ENCODE results near the gene SLX1A.
"Not testable (repeated sequence)": the region's sequence is repeated elsewhere in the genome, so short reads cannot be mapped to it uniquely, and the experiment has no call there.

SLX1A gene

GRCh38 chr16:30184891-30185682 lies 8.6 kb upstream of the SLX1A start:
- DNase-seq, result no peak

DNA sequence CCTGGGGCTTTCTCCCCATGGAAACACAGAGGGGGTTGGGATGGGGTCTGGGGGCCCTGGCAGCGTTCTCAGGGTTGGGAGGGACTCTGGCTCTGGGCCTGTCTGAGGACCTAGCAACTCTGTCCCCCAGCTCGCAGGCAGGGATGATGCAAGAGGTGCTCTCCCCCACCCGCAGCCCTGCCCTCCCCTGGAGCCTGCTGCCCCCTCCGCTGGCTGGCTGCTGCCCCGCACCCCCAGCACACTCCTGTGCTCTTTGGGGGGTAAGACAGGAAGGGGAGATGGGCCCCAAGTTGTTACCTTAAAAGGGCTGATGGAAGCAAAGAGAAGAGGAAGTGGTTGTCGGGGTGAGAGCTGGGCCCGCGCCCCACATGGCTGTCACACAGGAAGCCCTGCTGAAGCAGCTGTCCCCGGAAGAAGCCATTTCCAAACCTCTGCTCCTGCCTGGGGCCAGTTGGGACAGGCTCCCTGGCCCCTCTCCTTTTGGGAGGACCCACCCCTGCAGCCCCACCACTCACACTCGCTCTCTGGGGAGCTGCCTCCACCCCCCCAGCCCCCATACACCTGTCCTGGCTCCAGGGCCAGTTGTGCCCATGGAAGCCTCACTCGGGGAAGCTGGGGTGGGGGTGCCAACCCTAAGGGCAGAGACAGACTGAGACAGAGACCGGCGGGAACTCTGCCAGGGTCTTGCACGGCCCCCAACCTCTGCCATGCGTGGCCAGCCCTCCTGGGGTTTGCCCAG lies 7.8 kb upstream of the SLX1A start:
- no peak for DNase-seq

GRCh38 chr16:30186444-30186781 lies 7.3 kb upstream of the SLX1A start:
- DNase-seq, result no peak

GRCh38 chr16:30186782-30187555 lies 6.7 kb upstream of the SLX1A start:
- DNase-seq, result no peak

GRCh38 chr16:30187556-30187865 lies 6.2 kb upstream of the SLX1A start:
- no peak for DNase-seq

GRCh38 chr16:30187971-30188561 lies 5.6 kb upstream of the SLX1A start:
- no peak for DNase-seq

- DNase-seq, result not testable (repeated sequence)
Observed at GRCh38 chr16:30191158-30191557, 2.5 kb upstream of the SLX1A start.

- not testable (repeated sequence) for DNase-seq
Observed at GRCh38 chr16:30193098-30193497, 577 bp upstream of the SLX1A start.

GRCh38 chr16:30194172-30194925 lies 674 bp downstream of the SLX1A start:
- not testable (repeated sequence) for DNase-seq

GRCh38 chr16:30197001-30197400 lies 3.3 kb downstream of the SLX1A start:
- DNase-seq, result not testable (repeated sequence)

DNA sequence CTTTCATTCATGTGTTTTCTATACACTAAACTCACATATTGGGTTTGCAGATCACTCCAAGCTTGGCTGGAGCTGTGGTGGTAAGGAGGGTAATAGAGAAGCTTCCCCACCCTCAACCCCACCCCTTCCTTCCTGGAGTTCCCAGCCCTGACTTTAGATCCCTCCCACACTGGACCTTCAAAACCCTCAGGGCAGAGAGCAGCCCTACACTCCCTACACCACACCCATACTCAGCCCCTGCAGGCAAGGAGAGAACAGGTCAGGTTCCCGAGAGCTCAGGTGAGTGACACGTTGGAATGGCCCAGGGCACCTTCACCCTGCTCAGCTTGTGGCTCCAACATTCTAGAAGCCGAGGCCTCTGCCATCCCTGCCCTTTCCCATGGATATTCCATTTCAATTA lies 5.4 kb downstream of the SLX1A start, which contains the start of gene SULT1A3:
TSS of gene SULT1A3 (plus strand) at position 207 of the 400 bp plus-strand sequence. CDS start 1,474 bp downstream, outside the sequence.
- not testable (repeated sequence) for DNase-seq

DNA sequence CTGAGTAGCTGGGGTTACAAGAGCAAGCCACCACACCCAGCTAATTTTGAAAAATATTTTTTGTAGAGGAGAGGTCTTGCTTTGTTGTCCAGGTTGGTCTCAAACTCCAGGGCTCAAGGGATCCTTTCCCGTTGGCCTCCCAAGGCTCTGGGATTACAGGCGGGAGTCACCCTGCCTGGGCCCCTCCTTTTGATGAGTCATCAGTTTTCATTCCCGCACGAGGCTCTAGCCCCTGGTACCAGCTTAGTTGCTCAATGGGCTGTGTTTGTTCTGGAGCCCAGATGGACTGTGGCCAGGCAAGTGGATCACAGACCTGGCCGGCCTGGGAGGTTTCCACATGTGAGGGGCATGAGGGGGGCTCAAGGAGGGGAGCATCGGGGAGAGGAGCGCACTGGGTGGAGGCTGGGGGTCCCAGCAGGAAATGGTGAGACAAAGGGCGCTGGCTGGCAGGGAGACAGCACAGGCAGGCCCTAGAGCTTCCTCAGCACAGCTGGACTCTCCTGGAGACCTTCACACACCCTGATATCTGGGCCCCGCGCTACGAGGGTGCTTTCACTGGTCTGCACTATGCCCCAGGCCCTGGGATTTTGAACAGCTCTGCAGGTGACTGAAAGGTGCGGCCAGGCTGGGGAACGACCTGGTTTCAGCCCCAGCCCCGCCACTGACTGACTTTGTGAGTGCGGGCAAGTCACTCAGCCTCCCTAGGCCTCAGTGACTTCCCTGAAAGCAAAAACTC lies 6.1 kb downstream of the SLX1A start:
- not testable (repeated sequence) for DNase-seq

DNA sequence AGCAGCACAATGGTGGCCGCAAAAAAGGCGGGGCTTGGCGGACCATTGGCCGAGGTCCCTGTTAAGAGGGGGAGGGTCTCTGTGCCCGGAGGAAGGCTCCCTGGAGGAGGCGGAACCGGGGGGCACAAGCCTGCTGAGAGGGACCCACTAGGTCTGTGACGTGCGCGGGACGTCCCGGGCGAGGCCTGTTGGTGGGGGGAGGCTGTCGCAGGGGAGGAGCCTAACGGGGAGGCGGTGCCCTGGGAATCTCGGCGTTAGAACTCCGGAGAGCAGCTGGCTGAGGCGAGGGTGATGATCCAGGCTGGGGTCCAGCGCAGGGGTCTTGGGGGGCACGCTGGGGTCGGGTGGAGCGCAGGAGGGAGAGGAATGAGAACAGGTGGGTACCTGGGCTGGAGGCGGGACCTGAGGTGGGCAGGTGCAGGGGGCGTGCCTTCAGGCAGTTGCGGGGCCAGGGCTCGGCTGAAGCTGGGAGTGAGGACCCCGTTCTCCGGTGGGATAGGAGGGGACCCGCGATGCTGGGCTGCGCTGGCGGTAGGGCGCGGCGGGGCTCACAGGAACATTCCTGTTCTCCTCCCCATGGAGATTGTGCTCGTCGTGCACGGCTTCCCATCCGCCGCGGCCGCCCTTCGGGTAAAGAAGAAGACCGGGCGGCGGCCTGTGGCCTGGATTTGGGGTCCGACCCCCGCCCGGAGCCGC lies 12.0 kb downstream of the SLX1A start:
- DNase-seq, result not testable (repeated sequence)

DNA sequence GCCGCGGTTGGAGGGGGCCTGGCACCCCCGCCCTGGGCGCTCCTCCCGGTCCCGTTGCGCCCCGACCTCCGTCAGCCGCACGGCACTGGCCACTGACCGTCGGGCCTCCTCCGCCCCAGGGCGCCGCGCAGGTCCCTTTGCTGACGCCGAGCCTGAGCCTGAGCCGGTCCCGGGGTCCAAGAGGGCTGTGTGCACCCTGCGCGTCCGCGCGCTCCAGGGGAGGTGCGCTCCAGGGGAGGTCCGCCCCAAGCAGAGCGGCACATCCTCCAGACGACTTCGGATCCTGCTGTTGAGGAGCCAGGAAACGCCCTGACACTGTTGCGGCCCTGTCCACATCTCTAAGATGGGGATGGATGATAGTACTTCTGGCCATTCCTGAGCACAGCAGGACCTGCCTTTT lies 12.6 kb downstream of the SLX1A start:
- DNase-seq, result not testable (repeated sequence)

DNA sequence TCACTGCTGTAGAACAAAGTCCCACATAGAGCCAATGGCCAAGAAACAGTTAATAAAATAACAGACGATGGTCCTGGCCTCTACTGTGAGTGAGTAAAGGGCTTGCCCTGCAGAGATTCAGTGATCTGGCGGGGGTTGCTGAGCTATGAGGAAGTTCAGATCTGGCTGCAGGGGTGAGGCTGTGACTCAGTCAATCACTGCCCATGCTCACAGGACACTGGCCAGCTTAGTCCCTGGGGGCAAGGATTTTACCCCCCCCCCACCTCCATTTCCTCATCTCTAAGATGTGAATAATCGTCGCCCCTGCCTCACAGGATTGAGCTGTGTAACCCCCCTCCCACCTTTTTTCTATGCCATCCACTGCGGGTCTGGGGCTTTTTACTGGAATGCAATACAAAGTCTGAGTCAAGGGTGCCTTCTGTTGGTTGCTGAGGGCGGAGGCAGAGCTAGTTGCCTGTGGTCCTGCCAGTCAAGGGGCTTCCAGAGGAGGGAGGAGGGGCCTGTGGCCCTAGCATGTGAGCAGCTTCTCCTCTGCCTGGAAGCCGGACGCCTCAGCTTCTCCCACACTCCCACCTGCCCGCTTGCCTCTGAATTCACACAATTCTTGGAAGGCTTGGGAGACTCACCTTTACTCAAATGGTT lies 13.5 kb downstream of the SLX1A start:
- DNase-seq, result not testable (repeated sequence)

DNA sequence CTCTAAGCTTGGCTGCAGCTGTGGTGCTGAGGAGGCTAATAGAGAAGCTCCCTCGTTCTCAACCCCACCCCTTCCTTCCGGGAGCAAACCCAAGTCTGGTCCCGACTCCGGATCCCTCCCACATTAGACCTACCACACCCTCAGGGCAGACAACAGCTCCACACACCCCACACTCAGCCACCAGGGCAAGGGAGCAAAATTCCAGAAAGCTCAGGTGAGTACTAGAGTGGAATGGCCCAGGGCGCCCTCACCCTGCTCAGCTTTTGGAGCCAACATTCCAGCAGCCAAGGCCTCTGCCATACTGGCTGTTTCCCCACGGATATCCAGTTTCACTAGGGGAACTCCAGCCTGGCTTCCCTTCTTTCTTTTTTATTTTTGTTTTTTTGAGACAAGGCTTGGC lies 15.4 kb downstream of the SLX1A start:
- not testable (repeated sequence) for DNase-seq

DNA sequence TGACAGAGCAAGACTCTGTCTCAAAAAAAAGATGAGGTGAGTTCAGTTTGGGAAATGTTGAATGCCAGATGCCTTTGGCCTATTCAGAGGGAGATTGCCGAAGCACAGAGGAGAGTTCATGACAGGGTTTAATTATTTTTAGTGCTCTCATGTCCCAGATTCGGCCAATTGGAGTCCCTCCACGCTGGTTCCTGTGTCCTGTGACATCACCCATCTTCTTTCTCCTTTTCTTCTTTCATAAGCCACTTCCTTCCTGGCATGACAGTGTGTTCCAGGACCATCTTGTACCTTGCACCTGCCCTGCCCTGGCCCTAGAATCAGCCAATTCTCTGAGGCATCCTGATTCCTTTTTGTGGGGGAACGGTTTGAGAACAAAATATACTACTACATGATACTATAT lies 17.7 kb downstream of the SLX1A start:
- not testable (repeated sequence) for DNase-seq

DNA sequence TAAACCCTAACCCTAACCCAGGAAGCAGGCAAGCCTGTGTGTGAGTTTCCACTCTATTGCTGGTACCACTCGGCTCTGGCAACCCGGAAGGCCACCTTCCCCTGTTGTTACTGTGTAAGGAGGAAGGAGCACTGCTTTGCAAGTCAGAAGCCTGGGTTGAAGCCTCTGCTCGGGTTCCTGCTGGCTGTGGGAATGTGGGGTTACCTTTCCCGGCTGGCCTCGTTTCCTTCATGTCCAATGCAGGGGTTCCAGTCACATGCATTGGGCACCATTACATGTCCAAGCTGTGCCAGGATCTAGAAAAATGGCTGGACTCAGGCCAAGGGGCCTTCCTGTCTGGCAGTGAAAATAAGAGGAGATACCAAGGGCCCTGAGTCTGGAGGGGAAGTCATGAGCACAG lies 23.4 kb downstream of the SLX1A start:
- DNase-seq, result not testable (repeated sequence)

Measured in NCI-H1105 (cell line).